SK-N-SH (cell line): ENCODE data around the gene ROMO1. TPM values are rescaled to one million over a fixed set of nuclear protein-coding genes. Genes with fewer than 3 reads are reported as not detected.
"Not testable (repeated sequence)": the region's sequence is repeated elsewhere in the genome, so short reads cannot be mapped to it uniquely, and the experiment has no call there.

ENCODE experiments used
- CTCF ChIA-PET: fragments of 300-600, 350-600 bp; formaldehyde crosslinking; extraction: SDS; loops from one replicate; lab custom pipeline; 2021; lab: Yijun Ruan, JAX
- POLR2A ChIA-PET: fragments of 350-600 bp; sonication (Branson Sonifier 250); formaldehyde crosslinking; extraction: SDS; loops from one replicate; lab custom pipeline; 2020; ENCODE audit warnings: antibody characterized with exemption, inconsistent platforms; lab: Yijun Ruan, JAX
- DNase-seq: peaks from one replicate; pipeline ENCODE4 v3.0.0; 2012
- H2AFZ ChIP-seq: fragments of 200-600 bp; sonication (generic); 2 replicates; pipeline ENCODE4 v1.8.1; 2016; ENCODE audit warnings: antibody characterized with exemption, mild to moderate bottlenecking, low read depth
- H3F3A ChIP-seq: fragments of 200-600 bp; sonication (generic); replicated peaks from 2 replicates; pipeline ENCODE3; 2016; ENCODE audit warnings: antibody characterized with exemption, mild to moderate bottlenecking; ENCODE audit not compliant: insufficient read depth
- H3K27ac ChIP-seq, 2 experiments: fragments of 200-500 bp in 1 of 2; fragments of 200-600 bp in 1 of 2; sonication (Bioruptor generic) in 1 of 2; sonication (generic), shearing (Covaris generic) in 1 of 2; 2 replicates each; pipeline versions ENCODE4 v1.5.1 to v1.6.1; 2014 to 2016; ENCODE audit warnings: low read depth in 2 of 2, inconsistent platforms in 1 of 2, low read length in 1 of 2, mild to moderate bottlenecking in 1 of 2, mixed read lengths in 1 of 2
- H3K27me3 ChIP-seq: fragments of 200-600 bp; sonication (generic), shearing (Covaris generic); 2 replicates; pipeline ENCODE4 v1.6.1; 2016; ENCODE audit warnings: mixed run types; ENCODE audit not compliant: insufficient read depth
- H3K36me3 ChIP-seq, 2 experiments: fragments of 200-500 bp in 1 of 2; fragments of 200-600 bp in 1 of 2; sonication (Bioruptor generic) in 1 of 2; sonication (generic) in 1 of 2; replicated peaks in 1 of 2; 2 replicates each; pipeline versions ENCODE3 to v1.5.1; 2014 to 2016; ENCODE audit warnings: low read length in 1 of 2, mild to moderate bottlenecking in 1 of 2; ENCODE audit not compliant: insufficient read depth in 2 of 2, control insufficient read depth in 1 of 2
- H3K4me1 ChIP-seq, 2 experiments: fragments of 200-500 bp in 1 of 2; fragments of 200-600 bp in 1 of 2; sonication (Bioruptor generic) in 1 of 2; sonication (generic), shearing (Covaris generic) in 1 of 2; 2 replicates each; pipeline versions ENCODE4 v1.5.1 to v1.6.1; 2014 to 2016; ENCODE audit warnings: low read depth in 1 of 2, low read length in 1 of 2, mixed run types in 1 of 2; ENCODE audit not compliant: insufficient read depth in 2 of 2, control insufficient read depth in 1 of 2
- H3K4me2 ChIP-seq: fragments of 200-600 bp; sonication (generic), shearing (Covaris generic); 2 replicates; pipeline ENCODE4 v1.6.1; 2017; ENCODE audit warnings: mixed run types
- H3K4me3 ChIP-seq, 2 experiments: fragments of 200-500 bp in 1 of 2; fragments of 200-600 bp in 1 of 2; sonication (Bioruptor generic) in 1 of 2; sonication (generic), shearing (Covaris generic) in 1 of 2; 2 replicates each; pipeline versions ENCODE4 v1.5.1 to v1.8.1; 2014 to 2016; ENCODE audit warnings: low read depth in 2 of 2, inconsistent platforms in 1 of 2, low read length in 1 of 2, mild to moderate bottlenecking in 1 of 2, mixed read lengths in 1 of 2, moderate library complexity in 1 of 2
- H3K79me2 ChIP-seq: fragments of 200-600 bp; sonication (generic); 2 replicates; pipeline ENCODE4 v1.8.1; 2017; ENCODE audit warnings: mild to moderate bottlenecking; ENCODE audit not compliant: insufficient read depth
- H3K9ac ChIP-seq: fragments of 200-600 bp; sonication (generic); 2 replicates; pipeline ENCODE4 v1.6.1; 2017; ENCODE audit warnings: mixed run types
- H3K9me2 ChIP-seq: fragments of 200-600 bp; sonication (generic); 2 replicates; pipeline ENCODE4 v1.6.1; 2017; ENCODE audit warnings: mixed run types
- H3K9me3 ChIP-seq: fragments of 200-600 bp; sonication (generic); 2 replicates; pipeline ENCODE4 v1.6.1; 2017; ENCODE audit warnings: mixed run types, mild to moderate bottlenecking, moderate library complexity
- H4K20me1 ChIP-seq: fragments of 200-600 bp; sonication (generic); 2 replicates; pipeline ENCODE4 v1.6.1; 2017; ENCODE audit warnings: mild to moderate bottlenecking, mixed run types; ENCODE audit not compliant: insufficient read depth
- EP300 ChIP-seq, 2 experiments: IDR thresholded peaks; 2 replicates each; pipeline versions ENCODE4 v1.4.0 to v1.6.1; 2012; ENCODE audit warnings: borderline replicate concordance in 1 of 2, low read depth in 1 of 2, low read length in 1 of 2
- EZH2phosphoT487 ChIP-seq: fragments of 200-600 bp; sonication (generic); IDR thresholded peaks from 2 replicates; pipeline ENCODE4 v1.6.1; 2017; ENCODE audit warnings: low read depth, mixed run types, mild to moderate bottlenecking, antibody characterized with exemption, moderate library complexity, borderline replicate concordance
- FOSL2 ChIP-seq: IDR thresholded peaks from 2 replicates; pipeline ENCODE4 v1.4.0; 2012; ENCODE audit warnings: low read depth, mild to moderate bottlenecking, moderate library complexity, borderline replicate concordance
- JUND ChIP-seq: IDR thresholded peaks from 2 replicates; pipeline ENCODE4 v1.4.0; 2012
- MEF2A ChIP-seq: IDR thresholded peaks from 2 replicates; pipeline ENCODE4 v1.4.0; 2012; ENCODE audit warnings: low read depth, borderline replicate concordance
- SMC3 ChIP-seq: IDR thresholded peaks from 2 replicates; pipeline ENCODE4 v1.6.1; 2012; ENCODE audit warnings: low read depth, low read length, improper control_type of control experiment
- TEAD4 ChIP-seq: IDR thresholded peaks from 2 replicates; pipeline ENCODE4 v1.4.0; 2012; ENCODE audit warnings: mild to moderate bottlenecking, borderline replicate concordance; ENCODE audit not compliant: insufficient read depth
- WGBS: methylation state at CpG from one replicate; pipeline ENCODE4 v1.1.6; 2017; ENCODE audit warnings: low lambda C conversion rate; 5-methylcytosine and 5-hydroxymethylcytosine counted together
- polyA plus RNA-seq, 3 experiments: library from polyadenylated mRNA; depleted of rRNA; stranded (reverse); fragments of >200 nt; gene quantifications; 2 replicates each; pipeline ENCODE4 v1.2.3, GENCODE V29; 2012
- TF ChIP-seq, protein P1 (sequence below): IDR thresholded peaks from 2 replicates; pipeline ENCODE4; 2012
- TF ChIP-seq, protein P2 (sequence below): IDR thresholded peaks from 2 replicates; pipeline ENCODE4 v1.4.0; 2012; ENCODE audit warnings: low read depth
- TF ChIP-seq, protein P3 (sequence below): IDR thresholded peaks from 2 replicates; pipeline ENCODE4 v1.6.1; 2012; ENCODE audit warnings: mild to moderate bottlenecking, low read depth, low read length, moderate library complexity

ROMO1 gene
- polyA plus RNA-seq, 1 of the 3 experiments (the other 2 are of a cell fraction), result 1,273 TPM

DNA sequence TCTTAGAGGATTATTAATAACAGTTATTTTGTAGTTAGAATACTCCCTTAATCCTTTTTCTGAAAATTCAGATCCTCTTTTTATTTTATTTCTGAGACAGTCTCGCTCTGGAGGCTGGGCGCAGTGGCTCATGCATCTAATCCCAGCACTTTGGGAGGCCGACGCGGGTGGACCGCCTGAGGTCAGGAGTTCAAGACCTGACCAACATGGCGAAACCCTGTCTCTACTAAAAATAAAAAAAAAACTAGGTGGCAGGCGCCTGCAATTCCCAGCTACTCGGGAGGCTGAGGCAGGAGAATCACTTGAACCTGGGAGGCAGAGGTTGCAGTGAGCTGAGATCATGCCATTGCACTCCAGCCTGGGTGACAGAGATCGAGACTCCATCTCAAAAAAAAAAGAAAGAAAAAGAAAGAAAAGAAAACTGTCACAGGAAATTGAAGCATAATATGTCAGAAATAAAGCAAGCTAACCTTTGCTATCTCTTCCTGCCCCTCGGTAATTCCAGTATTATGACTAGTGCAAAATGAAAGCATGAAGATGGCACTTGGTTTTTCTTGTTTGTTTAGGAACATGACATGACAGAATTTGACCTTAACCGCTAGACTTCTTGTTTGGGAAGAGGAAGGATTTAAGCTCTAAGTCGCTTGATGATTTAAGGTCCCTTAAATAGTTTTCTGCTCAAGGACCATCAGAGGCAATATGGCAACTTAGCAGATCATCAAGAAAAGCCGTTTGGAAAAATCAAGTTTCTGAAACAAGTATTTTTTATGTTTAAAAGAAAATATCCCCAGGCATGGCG is 44.7 kb downstream of the ROMO1 start:
- Histone ChIP-seq H3K4me3 (no peak overlapping the region; a peak in 1 of 4 replicates), H3K4me2 (peak overlapping the region; percentile 73; the same call in 1 of the 2 replicates), H3K9me2 (no peaks in the 10 kb centered on the region), H3K9me3 (no peaks in the 10 kb centered on the region), H3K4me1 (peaks cover 9 to 12% of the 10 kb centered on the region in 2 experiments; a peak in 3 of 4 replicates), H3K9ac (peak overlapping the region; percentile 97), H2AFZ (peak overlapping the region; percentile 62), H3F3A (peaks cover 16% of the 10 kb centered on the region), H3K36me3 (peaks cover 17 to 19% of the 10 kb centered on the region in 2 experiments), H3K79me2 (peaks cover 43% of the 10 kb centered on the region), H3K27me3 (no peaks in the 10 kb centered on the region), H3K27ac (peak overlapping the region; percentile 90 to 93; a peak in 3 of 4 replicates), H4K20me1 (peaks cover 24% of the 10 kb centered on the region)
- 84% methylated on average over 15 of the region's 15 CpGs for WGBS
- no peak for TF ChIP-seq EZH2phosphoT487
- TF ChIP-seq, protein P1, sequence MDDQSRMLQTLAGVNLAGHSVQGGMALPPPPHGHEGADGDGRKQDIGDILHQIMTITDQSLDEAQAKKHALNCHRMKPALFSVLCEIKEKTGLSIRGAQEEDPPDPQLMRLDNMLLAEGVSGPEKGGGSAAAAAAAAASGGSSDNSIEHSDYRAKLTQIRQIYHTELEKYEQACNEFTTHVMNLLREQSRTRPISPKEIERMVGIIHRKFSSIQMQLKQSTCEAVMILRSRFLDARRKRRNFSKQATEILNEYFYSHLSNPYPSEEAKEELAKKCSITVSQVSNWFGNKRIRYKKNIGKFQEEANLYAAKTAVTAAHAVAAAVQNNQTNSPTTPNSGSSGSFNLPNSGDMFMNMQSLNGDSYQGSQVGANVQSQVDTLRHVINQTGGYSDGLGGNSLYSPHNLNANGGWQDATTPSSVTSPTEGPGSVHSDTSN, result no peak
- TF ChIP-seq JUND, result no peak
- TF ChIP-seq TEAD4, result no peak
- TF ChIP-seq, protein P2, sequence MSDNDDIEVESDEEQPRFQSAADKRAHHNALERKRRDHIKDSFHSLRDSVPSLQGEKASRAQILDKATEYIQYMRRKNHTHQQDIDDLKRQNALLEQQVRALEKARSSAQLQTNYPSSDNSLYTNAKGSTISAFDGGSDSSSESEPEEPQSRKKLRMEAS, result no peak
- no peak for TF ChIP-seq EP300 (IDR thresholded peaks at IDR 0.05; ENCODE audit: borderline replicate concordance in 1 of 2, low read depth in 1 of 2, low read length in 1 of 2)
- TF ChIP-seq, protein P3, sequence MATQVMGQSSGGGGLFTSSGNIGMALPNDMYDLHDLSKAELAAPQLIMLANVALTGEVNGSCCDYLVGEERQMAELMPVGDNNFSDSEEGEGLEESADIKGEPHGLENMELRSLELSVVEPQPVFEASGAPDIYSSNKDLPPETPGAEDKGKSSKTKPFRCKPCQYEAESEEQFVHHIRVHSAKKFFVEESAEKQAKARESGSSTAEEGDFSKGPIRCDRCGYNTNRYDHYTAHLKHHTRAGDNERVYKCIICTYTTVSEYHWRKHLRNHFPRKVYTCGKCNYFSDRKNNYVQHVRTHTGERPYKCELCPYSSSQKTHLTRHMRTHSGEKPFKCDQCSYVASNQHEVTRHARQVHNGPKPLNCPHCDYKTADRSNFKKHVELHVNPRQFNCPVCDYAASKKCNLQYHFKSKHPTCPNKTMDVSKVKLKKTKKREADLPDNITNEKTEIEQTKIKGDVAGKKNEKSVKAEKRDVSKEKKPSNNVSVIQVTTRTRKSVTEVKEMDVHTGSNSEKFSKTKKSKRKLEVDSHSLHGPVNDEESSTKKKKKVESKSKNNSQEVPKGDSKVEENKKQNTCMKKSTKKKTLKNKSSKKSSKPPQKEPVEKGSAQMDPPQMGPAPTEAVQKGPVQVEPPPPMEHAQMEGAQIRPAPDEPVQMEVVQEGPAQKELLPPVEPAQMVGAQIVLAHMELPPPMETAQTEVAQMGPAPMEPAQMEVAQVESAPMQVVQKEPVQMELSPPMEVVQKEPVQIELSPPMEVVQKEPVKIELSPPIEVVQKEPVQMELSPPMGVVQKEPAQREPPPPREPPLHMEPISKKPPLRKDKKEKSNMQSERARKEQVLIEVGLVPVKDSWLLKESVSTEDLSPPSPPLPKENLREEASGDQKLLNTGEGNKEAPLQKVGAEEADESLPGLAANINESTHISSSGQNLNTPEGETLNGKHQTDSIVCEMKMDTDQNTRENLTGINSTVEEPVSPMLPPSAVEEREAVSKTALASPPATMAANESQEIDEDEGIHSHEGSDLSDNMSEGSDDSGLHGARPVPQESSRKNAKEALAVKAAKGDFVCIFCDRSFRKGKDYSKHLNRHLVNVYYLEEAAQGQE, result no peak
- no peak for TF ChIP-seq FOSL2
- no peak for TF ChIP-seq MEF2A
- no peak for TF ChIP-seq SMC3
- POLR2A ChIA-PET, result interaction anchor here (0.6 to 2.2 kb wide), 3 partner anchors 128 to 253 kb away, joined by 5 to 34 read pairs (median 14); partner anchors contain the start of genes SCAND1 and SPAG4
- CTCF ChIA-PET, result interaction anchor here (1.2 to 3.7 kb wide), 4 partner anchors 13 to 142 kb away, joined by 4 to 40 read pairs (median 8); partner anchors contain the start of gene PHF20
- DNase-seq, result no peak

DNA sequence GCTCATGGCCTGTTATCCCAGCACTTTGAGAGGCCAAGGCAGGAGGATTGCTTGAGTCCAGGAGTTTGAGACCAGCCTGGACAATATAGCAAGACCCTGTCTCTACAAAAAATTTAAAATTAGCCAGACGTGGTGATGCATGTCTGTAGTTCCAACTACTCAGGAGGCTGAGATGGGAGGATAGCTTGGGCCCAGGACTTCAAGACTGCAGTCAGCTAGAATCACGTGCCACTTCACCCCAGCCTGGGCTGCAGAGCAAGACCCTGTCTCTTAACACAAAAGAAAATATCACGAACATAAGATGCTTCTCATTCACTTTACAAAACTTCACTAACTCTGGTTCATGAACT is 45.3 kb downstream of the ROMO1 start:
- WGBS, result 96% methylated on average over 3 of the region's 3 CpGs
- H3K4me2 ChIP-seq, H3K27ac ChIP-seq, H3K9me3 ChIP-seq, H3K4me3 ChIP-seq, H3K4me1 ChIP-seq, POLR2A ChIA-PET, H3K9ac ChIP-seq, H3K9me2 ChIP-seq, DNase-seq, H3K27me3 ChIP-seq: not testable (repeated sequence)
- Histone ChIP-seq H4K20me1 (peaks cover 19% of the 10 kb centered on the region), H3F3A (peaks cover 16% of the 10 kb centered on the region), H3K36me3 (peaks cover 11 to 13% of the 10 kb centered on the region in 2 experiments), H3K79me2 (peaks cover 37% of the 10 kb centered on the region), H2AFZ (0 out of 2 replicates have a peak overlapping the region, but pooled peaks have one; percentile 62)
- CTCF ChIA-PET, result interaction anchor here (1.2 to 3.7 kb wide), 4 partner anchors 14 to 141 kb away, joined by 4 to 40 read pairs (median 8); partner anchors contain the start of gene PHF20

Other genes starting within 250 kb of the ROMO1 start
- gene CEP250, start 243.8 kb upstream of the ROMO1 start, polyA plus RNA-seq (2012; rRNA removed), result 13.3 and 14.6 TPM in 2 replicates
- not detected in 2 replicates for gene C20orf173, start 169.8 kb upstream of the ROMO1 start, polyA plus RNA-seq (2012; rRNA removed)
- 661 and 799 TPM in 2 replicates for gene ERGIC3, start 157.3 kb upstream of the ROMO1 start, polyA plus RNA-seq (2012; rRNA removed)
- 5.9 and 6.9 TPM in 2 replicates for gene SPAG4, start 83.6 kb upstream of the ROMO1 start, polyA plus RNA-seq (2012; rRNA removed)
- gene CPNE1, start 34.5 kb upstream of the ROMO1 start, polyA plus RNA-seq (2012; rRNA removed), result 217 and 279 TPM in 2 replicates
- 41.9 and 56.7 TPM in 2 replicates for gene RBM12, start 34.5 kb upstream of the ROMO1 start, polyA plus RNA-seq (2012; rRNA removed)
- 75.6 and 89.7 TPM in 2 replicates for gene NFS1, start 53 bp upstream of the ROMO1 start, polyA plus RNA-seq (2012; rRNA removed)
- gene RBM39, start 42.9 kb downstream of the ROMO1 start, polyA plus RNA-seq (2012; rRNA removed), result 68.4 and 98.4 TPM in 2 replicates
- 23.8 and 24.9 TPM in 2 replicates for gene PHF20, start 72.6 kb downstream of the ROMO1 start, polyA plus RNA-seq (2012; rRNA removed)